GM23338 (cell line): Measurements from ENCODE around the gene ZDHHC1. TPM values are rescaled to one million over a fixed set of nuclear protein-coding genes. Genes with fewer than 3 reads are reported as not detected.

Experiments
- ATAC-seq: fragments of 200-7000 bp; cut with Tn5 transposase; 3 replicates; pipeline ENCODE4 v1.9.1; 2020
- DNase-seq: peaks from one replicate; pipeline ENCODE4 v3.0.0-alpha.2; 2015; ENCODE audit warnings: low spot score
- H2AFZ ChIP-seq: fragments of 200-600 bp; sonication (generic); 2 replicates; pipeline ENCODE4 v1.8.0; 2016; ENCODE audit warnings: antibody characterized with exemption, mild to moderate bottlenecking, moderate library complexity
- H3F3A ChIP-seq: fragments of 200-600 bp; sonication (generic); replicated peaks from 2 replicates; pipeline ENCODE4 v1.8.0; 2017; ENCODE audit warnings: antibody characterized with exemption, mixed run types, low read depth
- H3K27ac ChIP-seq: fragments of 200-600 bp; sonication (generic); 2 replicates; pipeline ENCODE4 v1.6.1; 2016; ENCODE audit warnings: low read depth
- H3K27me3 ChIP-seq: fragments of 200-600 bp; sonication (generic); 2 replicates; pipeline ENCODE4 v1.8.0; 2016; ENCODE audit warnings: mild to moderate bottlenecking, mixed run types, moderate library complexity; ENCODE audit not compliant: insufficient read depth
- H3K36me3 ChIP-seq: fragments of 200-600 bp; sonication (generic); 2 replicates; pipeline ENCODE4 v1.8.0; 2016; ENCODE audit warnings: mild to moderate bottlenecking; ENCODE audit not compliant: insufficient read depth
- H3K4me1 ChIP-seq: fragments of 200-600 bp; sonication (generic); 2 replicates; pipeline ENCODE4 v1.8.0; 2016; ENCODE audit warnings: mild to moderate bottlenecking, moderate library complexity; ENCODE audit not compliant: insufficient read depth
- H3K4me2 ChIP-seq: fragments of 200-600 bp; sonication (generic); 2 replicates; pipeline ENCODE4 v1.7.1; 2017; ENCODE audit warnings: mixed run types
- H3K4me3 ChIP-seq: fragments of 200-600 bp; sonication (generic); 2 replicates; pipeline ENCODE4 v1.6.1; 2016; ENCODE audit warnings: mixed run types
- H3K79me2 ChIP-seq: fragments of 200-600 bp; sonication (generic); replicated peaks from 2 replicates; pipeline ENCODE4 v1.8.0; 2017; ENCODE audit warnings: mild to moderate bottlenecking; ENCODE audit not compliant: insufficient read depth
- H3K9me2 ChIP-seq: fragments of 200-600 bp; sonication (generic); 2 replicates; pipeline ENCODE4 v1.8.0; 2017; ENCODE audit not compliant: insufficient read depth
- H4K20me1 ChIP-seq: fragments of 200-600 bp; sonication (generic); replicated peaks from 2 replicates; pipeline ENCODE4 v1.8.0; 2017; ENCODE audit warnings: mild to moderate bottlenecking; ENCODE audit not compliant: insufficient read depth
- H3K27ac Mint-ChIP-seq: 2 replicates; pipeline ENCODE4 v1.8.0; 2020; ENCODE audit warnings: inconsistent platforms, mild to moderate bottlenecking, moderate library complexity, mixed read lengths
- H3K27me3 Mint-ChIP-seq: 3 replicates; pipeline ENCODE4 v1.8.0; 2022; ENCODE audit warnings: low read depth, mild to moderate bottlenecking, moderate library complexity, mixed read lengths, inconsistent platforms; ENCODE audit not compliant: insufficient read depth, poor library complexity
- H3K36me3 Mint-ChIP-seq: 3 replicates; pipeline ENCODE4 v1.8.0; 2021; ENCODE audit warnings: low read depth, mild to moderate bottlenecking, inconsistent platforms, moderate library complexity, mixed read lengths
- H3K4me1 Mint-ChIP-seq: 3 replicates; pipeline ENCODE4 v1.8.0; 2020; ENCODE audit warnings: mild to moderate bottlenecking, inconsistent platforms, mixed read lengths
- H3K4me3 Mint-ChIP-seq: 3 replicates; pipeline ENCODE4 v1.8.0; 2021; ENCODE audit warnings: moderate library complexity, mild to moderate bottlenecking, inconsistent platforms, mixed read lengths
- H3K9me3 Mint-ChIP-seq: 3 replicates; pipeline ENCODE4 v1.8.0; 2020; ENCODE audit warnings: moderate library complexity, mild to moderate bottlenecking, inconsistent platforms, mixed read lengths
- CREB1 ChIP-seq: fragments of 250-450 bp; sonication (Bioruptor Pico); IDR thresholded peaks from 2 replicates; pipeline ENCODE4 v1.5.0; 2020; ENCODE audit warnings: low read depth, mild to moderate bottlenecking, moderate library complexity
- CTCF ChIP-seq, 2 experiments: fragments of 200-600 bp in 1 of 2; sonication (generic) in 1 of 2; conservative IDR thresholded peaks; 2 replicates each; pipeline versions ENCODE4 v1.5.1 to v1.6.1; 2016 to 2017; ENCODE audit warnings: antibody characterized with exemption in 2 of 2, low read depth in 2 of 2, mild to moderate bottlenecking in 2 of 2, moderate library complexity in 1 of 2
- EZH2 ChIP-seq: fragments of 200-600 bp; sonication (generic); IDR thresholded peaks from one replicate; pipeline ENCODE4 v1.8.0; 2017; ENCODE audit warnings: antibody characterized with exemption, mild to moderate bottlenecking, low read depth; ENCODE audit not compliant: unreplicated experiment
- EZH2phosphoT487 ChIP-seq: fragments of 200-600 bp; sonication (generic); IDR thresholded peaks from one replicate; pipeline ENCODE4 v1.8.1; 2018; ENCODE audit warnings: antibody characterized with exemption; ENCODE audit not compliant: unreplicated experiment
- JUNB ChIP-seq: IDR thresholded peaks from one replicate; pipeline ENCODE4 v1.6.1; 2016; ENCODE audit warnings: antibody characterized with exemption; ENCODE audit not compliant: unreplicated experiment
- NANOG ChIP-seq: IDR thresholded peaks from 2 replicates; pipeline ENCODE4 v1.6.1; 2016; ENCODE audit warnings: antibody characterized with exemption, borderline replicate concordance
- POLR2AphosphoS5 ChIP-seq: IDR thresholded peaks from 2 replicates; pipeline ENCODE4 v1.6.1; 2016; ENCODE audit warnings: antibody characterized with exemption, low read depth
- REST ChIP-seq: IDR thresholded peaks from one replicate; pipeline ENCODE4 v1.6.1; 2018; ENCODE audit warnings: antibody characterized with exemption; ENCODE audit not compliant: unreplicated experiment
- STAT1 ChIP-seq: IDR thresholded peaks from one replicate; pipeline ENCODE4 v1.6.1; 2016; ENCODE audit warnings: antibody characterized with exemption; ENCODE audit not compliant: unreplicated experiment
- ZNF114 ChIP-seq: fragments of 250-450 bp; sonication (Bioruptor Pico); IDR thresholded peaks from 2 replicates; pipeline ENCODE4 v1.5.0; 2020; ENCODE audit warnings: mild to moderate bottlenecking, moderate library complexity
- ZNF331 ChIP-seq: fragments of 250-450 bp; sonication (Bioruptor Pico); IDR thresholded peaks from 2 replicates; pipeline ENCODE4 v1.5.0; 2020; ENCODE audit warnings: low read depth, mild to moderate bottlenecking, moderate library complexity
- polyA plus RNA-seq: library from polyadenylated mRNA; unstranded; fragments of >200 nt; fragmentation: Nextera tagmentation; extraction: Ambion mirVana; gene quantifications from 2 replicates; pipeline ENCODE4 v1.2.1, GENCODE V29; 2016
- total RNA-seq: library from RNA; depleted of rRNA; stranded (reverse); fragments of >200 nt; shearing (Covaris generic); gene quantifications from 2 replicates; pipeline ENCODE4 v1.2.3, GENCODE V29; 2014
- TF ChIP-seq, protein P1 (sequence below): IDR thresholded peaks from 2 replicates; pipeline ENCODE4 v1.6.1; 2016; ENCODE audit warnings: antibody characterized with exemption
- TF ChIP-seq, protein P2 (sequence below): fragments of 250-450 bp; sonication (Bioruptor Pico); IDR thresholded peaks from 2 replicates; pipeline ENCODE4 v1.5.0; 2020; ENCODE audit warnings: mild to moderate bottlenecking, moderate library complexity

The ZDHHC1 gene
- total and polyA plus RNA-seq, 2 experiments from 2014 or later: 1.4 to 2.7 TPM

DNA sequence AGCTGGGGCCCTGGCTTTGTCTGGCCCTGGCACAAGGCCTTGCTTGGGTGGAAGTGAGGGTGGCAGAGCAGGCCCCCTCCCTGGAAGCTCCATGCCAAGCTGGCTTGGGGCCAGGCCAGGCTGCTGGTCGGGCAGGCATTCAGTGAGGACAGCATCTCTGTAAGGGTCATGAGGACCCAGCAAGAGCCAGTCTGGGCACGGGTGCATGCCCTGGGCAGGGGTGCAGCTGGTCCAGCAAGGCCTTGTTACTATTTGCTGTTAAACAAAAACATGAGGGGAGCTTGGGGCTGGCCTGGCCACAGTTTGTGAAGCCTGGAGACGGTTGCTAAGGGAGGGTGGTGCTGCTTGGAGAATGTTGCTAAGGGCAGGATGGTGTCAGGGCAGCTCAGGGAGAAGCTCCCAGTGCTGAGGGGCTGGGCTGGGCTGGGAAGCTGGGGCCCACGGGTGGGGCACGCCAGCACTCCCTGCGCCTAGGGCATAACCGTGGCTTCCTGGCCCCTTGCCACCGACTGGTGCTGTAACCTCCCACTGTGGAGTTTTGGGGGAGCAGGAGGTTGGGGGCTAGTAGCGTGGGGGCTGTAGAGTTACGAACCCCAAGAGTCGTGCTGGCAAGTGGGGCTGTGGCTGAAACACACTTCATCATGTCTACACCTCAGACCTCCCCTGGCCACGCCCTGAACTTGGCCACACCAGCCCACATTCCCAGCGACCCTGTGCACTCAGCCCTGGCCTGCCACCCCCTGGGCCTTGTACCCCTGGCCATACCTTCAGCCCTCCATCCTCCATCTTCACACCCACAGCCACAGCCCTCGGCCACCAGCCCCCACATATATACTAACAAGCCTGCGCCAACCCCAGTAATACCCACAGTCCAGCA, 24.6 kb downstream of the ZDHHC1 start:
- Mint-ChIP-seq H3K27ac (no peak overlapping the region), H3K4me3 (no peak overlapping the region)
- DNase-seq: no peak

More for the DNA sequence above, 24.6 kb downstream of the ZDHHC1 start:
- no peaks in the 10 kb centered on the region for H3K9me3 Mint-ChIP-seq
- H3K9me2 ChIP-seq: no peaks in the 10 kb centered on the region
- no peak for ATAC-seq
- no peak overlapping the region for H2AFZ ChIP-seq
- no peak for TF ChIP-seq REST
- TF ChIP-seq NANOG: no peak
- TF ChIP-seq CREB1 (CRISPR knock-in tag): no peak
- TF ChIP-seq, protein P1, sequence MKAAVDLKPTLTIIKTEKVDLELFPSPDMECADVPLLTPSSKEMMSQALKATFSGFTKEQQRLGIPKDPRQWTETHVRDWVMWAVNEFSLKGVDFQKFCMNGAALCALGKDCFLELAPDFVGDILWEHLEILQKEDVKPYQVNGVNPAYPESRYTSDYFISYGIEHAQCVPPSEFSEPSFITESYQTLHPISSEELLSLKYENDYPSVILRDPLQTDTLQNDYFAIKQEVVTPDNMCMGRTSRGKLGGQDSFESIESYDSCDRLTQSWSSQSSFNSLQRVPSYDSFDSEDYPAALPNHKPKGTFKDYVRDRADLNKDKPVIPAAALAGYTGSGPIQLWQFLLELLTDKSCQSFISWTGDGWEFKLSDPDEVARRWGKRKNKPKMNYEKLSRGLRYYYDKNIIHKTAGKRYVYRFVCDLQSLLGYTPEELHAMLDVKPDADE: no peak
- no peak for TF ChIP-seq ZNF114 (CRISPR knock-in tag)
- TF ChIP-seq EZH2: no peak
- no peak for TF ChIP-seq POLR2AphosphoS5
- no peak for TF ChIP-seq CTCF (conservative IDR thresholded peaks at IDR 0.05; ENCODE audit: low read depth in 2 of 2)
- TF ChIP-seq ZNF331 (CRISPR knock-in tag): no peak
- TF ChIP-seq, protein P2, sequence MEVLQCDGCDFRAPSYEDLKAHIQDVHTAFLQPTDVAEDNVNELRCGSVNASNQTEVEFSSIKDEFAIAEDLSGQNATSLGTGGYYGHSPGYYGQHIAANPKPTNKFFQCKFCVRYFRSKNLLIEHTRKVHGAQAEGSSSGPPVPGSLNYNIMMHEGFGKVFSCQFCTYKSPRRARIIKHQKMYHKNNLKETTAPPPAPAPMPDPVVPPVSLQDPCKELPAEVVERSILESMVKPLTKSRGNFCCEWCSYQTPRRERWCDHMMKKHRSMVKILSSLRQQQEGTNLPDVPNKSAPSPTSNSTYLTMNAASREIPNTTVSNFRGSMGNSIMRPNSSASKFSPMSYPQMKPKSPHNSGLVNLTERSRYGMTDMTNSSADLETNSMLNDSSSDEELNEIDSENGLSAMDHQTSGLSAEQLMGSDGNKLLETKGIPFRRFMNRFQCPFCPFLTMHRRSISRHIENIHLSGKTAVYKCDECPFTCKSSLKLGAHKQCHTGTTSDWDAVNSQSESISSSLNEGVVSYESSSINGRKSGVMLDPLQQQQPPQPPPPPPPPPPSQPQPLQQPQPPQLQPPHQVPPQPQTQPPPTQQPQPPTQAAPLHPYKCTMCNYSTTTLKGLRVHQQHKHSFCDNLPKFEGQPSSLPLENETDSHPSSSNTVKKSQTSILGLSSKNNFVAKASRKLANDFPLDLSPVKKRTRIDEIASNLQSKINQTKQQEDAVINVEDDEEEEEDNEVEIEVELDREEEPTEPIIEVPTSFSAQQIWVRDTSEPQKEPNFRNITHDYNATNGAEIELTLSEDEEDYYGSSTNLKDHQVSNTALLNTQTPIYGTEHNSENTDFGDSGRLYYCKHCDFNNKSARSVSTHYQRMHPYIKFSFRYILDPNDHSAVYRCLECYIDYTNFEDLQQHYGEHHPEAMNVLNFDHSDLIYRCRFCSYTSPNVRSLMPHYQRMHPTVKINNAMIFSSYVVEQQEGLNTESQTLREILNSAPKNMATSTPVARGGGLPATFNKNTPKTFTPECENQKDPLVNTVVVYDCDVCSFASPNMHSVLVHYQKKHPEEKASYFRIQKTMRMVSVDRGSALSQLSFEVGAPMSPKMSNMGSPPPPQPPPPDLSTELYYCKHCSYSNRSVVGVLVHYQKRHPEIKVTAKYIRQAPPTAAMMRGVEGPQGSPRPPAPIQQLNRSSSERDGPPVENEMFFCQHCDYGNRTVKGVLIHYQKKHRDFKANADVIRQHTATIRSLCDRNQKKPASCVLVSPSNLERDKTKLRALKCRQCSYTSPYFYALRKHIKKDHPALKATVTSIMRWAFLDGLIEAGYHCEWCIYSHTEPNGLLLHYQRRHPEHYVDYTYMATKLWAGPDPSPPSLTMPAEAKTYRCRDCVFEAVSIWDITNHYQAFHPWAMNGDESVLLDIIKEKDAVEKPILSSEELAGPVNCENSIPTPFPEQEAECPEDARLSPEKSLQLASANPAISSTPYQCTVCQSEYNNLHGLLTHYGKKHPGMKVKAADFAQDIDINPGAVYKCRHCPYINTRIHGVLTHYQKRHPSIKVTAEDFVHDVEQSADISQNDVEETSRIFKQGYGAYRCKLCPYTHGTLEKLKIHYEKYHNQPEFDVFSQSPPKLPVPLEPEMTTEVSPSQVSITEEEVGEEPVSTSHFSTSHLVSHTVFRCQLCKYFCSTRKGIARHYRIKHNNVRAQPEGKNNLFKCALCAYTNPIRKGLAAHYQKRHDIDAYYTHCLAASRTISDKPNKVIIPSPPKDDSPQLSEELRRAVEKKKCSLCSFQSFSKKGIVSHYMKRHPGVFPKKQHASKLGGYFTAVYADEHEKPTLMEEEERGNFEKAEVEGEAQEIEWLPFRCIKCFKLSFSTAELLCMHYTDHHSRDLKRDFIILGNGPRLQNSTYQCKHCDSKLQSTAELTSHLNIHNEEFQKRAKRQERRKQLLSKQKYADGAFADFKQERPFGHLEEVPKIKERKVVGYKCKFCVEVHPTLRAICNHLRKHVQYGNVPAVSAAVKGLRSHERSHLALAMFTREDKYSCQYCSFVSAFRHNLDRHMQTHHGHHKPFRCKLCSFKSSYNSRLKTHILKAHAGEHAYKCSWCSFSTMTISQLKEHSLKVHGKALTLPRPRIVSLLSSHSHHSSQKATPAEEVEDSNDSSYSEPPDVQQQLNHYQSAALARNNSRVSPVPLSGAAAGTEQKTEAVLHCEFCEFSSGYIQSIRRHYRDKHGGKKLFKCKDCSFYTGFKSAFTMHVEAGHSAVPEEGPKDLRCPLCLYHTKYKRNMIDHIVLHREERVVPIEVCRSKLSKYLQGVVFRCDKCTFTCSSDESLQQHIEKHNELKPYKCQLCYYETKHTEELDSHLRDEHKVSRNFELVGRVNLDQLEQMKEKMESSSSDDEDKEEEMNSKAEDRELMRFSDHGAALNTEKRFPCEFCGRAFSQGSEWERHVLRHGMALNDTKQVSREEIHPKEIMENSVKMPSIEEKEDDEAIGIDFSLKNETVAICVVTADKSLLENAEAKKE (CRISPR knock-in tag): no peak
- no peak for TF ChIP-seq STAT1
- TF ChIP-seq EZH2phosphoT487: no peak
- TF ChIP-seq JUNB: no peak
- no peak overlapping the region for H3K27ac ChIP-seq
- no peaks in the 10 kb centered on the region for H3K36me3 ChIP-seq
- H3K79me2 ChIP-seq: no peaks in the 10 kb centered on the region
- H4K20me1 ChIP-seq: no peaks in the 10 kb centered on the region
- H3K27me3 Mint-ChIP-seq: peaks cover 57% of the 10 kb centered on the region
- peaks cover 42% of the 10 kb centered on the region for H3K4me1 ChIP-seq
- peaks cover 26% of the 10 kb centered on the region for H3K4me1 Mint-ChIP-seq
- H3K4me3 ChIP-seq: no peak overlapping the region
- peaks cover 45% of the 10 kb centered on the region for H3K27me3 ChIP-seq
- H3K4me2 ChIP-seq: no peak overlapping the region
- no peaks in the 10 kb centered on the region for H3K36me3 Mint-ChIP-seq
- 0 out of 2 replicates have a peak, but pooled peaks cover 10% of the 10 kb centered on the region for H3F3A ChIP-seq
